HuH-7.5 (cell line): ENCODE measurements around the gene HOOK2.
"Not testable (repeated sequence)": the region's sequence is repeated elsewhere in the genome, so short reads cannot be mapped to it uniquely, and the experiment has no call there.

ENCODE experiments used
- DNase-seq: peaks from one replicate; pipeline ENCODE4 v3.0.0; 2011; ENCODE audit warnings: low spot score

Gene HOOK2

GRCh38 chr19:12720851-12721655 is 54.3 kb downstream of the HOOK2 start:
- no peak for DNase-seq

- DNase-seq = no peak
Measured at GRCh38 chr19:12720296-12720695, 55.1 kb downstream of the HOOK2 start.

GRCh38 chr19:12715929-12716328 is 59.4 kb downstream of the HOOK2 start:
- DNase-seq = no peak

- no peak for DNase-seq
Measured at GRCh38 chr19:12715102-12715501, 60.2 kb downstream of the HOOK2 start.

- not testable (repeated sequence) for DNase-seq
Measured at GRCh38 chr19:12713304-12713703, 62.0 kb downstream of the HOOK2 start.
